ENCODE data around the gene PRRT4.
A peak's percentile ranks its signal among the peaks of the same experiment; 100 is the strongest.

The PRRT4 gene

DNA sequence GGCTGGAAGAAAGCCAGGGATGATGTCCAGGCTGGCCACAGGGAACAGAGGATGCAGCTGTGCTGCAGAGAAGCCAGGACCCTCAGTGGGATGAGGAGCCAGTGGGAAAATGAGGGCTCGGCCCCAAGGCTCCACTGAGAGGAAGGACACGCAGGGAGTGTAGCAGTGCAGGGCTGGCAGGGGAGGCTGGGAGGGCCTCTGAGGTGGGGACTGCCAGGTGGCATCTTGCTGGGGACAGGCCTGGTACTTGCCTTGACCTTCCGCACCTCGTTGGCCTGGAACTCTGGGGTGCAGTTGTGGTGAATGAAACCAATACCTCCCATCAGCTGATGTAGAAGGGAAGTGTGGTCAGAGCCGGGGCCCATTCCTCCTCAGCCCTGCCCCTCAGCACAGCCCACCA, 39.1 kb upstream of the PRRT4 start:
- TF ChIP-seq ZFX (IDR thresholded peaks at IDR 0.05; ENCODE audit: borderline replicate concordance), result no peak
- TF ChIP-seq, protein P1, sequence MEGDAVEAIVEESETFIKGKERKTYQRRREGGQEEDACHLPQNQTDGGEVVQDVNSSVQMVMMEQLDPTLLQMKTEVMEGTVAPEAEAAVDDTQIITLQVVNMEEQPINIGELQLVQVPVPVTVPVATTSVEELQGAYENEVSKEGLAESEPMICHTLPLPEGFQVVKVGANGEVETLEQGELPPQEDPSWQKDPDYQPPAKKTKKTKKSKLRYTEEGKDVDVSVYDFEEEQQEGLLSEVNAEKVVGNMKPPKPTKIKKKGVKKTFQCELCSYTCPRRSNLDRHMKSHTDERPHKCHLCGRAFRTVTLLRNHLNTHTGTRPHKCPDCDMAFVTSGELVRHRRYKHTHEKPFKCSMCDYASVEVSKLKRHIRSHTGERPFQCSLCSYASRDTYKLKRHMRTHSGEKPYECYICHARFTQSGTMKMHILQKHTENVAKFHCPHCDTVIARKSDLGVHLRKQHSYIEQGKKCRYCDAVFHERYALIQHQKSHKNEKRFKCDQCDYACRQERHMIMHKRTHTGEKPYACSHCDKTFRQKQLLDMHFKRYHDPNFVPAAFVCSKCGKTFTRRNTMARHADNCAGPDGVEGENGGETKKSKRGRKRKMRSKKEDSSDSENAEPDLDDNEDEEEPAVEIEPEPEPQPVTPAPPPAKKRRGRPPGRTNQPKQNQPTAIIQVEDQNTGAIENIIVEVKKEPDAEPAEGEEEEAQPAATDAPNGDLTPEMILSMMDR (IDR thresholded peaks at IDR 0.05), result no peak
- H3K27ac ChIP-seq, result no peak overlapping the region

DNA sequence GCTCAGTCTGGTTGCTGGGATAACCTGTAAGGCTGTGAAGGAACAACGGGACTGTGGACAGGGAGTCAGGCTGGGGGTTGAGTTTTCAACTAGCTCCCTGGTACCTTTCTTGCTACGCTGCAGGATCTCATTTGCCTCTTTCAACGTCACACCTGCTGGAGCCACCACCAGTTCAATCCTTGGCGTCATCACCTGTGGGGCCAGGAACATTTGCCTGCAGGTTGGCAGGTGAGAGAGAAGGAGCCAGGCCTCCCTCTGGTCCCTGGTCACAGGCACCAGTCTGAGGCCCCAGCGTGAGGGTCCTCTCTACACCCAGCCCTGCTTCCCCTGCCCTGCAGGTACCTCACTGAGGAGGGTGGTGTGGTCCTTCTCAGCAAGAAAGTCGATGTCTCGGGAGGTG, 38.5 kb upstream of the PRRT4 start:
- TF ChIP-seq ZFX (IDR thresholded peaks at IDR 0.05; ENCODE audit: borderline replicate concordance), result no peak
- TF ChIP-seq, protein P1 (IDR thresholded peaks at IDR 0.05), result no peak

DNA sequence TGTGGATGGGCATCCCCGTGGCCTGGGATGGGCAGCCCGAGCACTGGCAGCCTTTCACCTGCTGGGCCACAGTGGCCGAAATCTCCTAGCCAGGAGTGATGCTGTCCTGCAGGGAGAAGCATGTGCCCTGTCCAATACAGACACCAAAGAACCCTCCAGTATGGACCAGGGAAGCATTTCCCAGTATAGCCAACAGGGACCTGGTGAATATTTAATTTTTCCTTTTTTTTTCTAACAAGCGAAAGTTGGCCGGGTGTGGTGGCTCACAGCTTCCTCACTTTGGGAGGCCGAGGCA, 37.3 kb upstream of the PRRT4 start:
- TF ChIP-seq, protein P1 (IDR thresholded peaks at IDR 0.05), result peak; percentile 70
- TF ChIP-seq ZFX (IDR thresholded peaks at IDR 0.05; ENCODE audit: borderline replicate concordance), result no peak

More for the DNA sequence above, 38.5 kb upstream of the PRRT4 start:
- H3K27ac ChIP-seq, result no peak overlapping the region

DNA sequence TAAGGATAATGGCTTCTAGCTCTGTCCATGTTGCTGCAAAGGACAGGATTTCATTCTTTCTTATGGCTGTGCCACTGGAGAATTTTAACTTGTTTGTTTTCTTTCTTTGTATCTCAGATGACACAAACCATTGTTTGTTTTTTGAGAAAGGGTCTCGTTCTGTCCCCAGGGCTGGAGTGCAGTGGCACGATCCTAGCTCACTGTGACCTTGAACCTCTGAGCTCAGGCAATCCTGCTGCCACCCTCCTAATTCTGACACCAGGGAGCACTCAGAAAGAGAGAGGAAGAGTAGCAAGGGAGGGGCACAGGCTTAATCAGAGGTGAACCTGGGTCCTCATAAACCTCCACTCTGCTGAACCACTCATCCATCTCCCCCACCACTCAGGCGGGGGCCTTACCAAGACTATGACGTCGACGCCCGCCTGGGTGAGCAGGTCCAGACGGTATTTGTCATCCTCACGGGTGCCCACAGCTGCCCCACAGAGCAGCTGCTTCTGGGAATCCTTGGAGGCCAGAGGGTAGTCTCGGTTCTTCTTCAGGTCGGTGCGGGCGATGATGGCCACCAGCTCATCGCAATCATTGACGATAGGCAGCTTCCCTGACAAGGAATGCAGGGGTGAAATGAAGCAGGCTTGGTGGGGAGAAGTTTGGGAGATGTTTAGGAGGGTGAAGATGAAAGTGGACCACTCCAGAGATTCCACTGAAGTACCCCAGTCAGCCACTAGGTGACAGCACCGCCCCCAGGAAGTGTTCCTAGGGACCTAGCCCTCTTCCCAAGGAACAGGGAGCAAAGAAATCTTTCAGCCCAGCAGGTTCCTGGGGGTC, 36.7 kb upstream of the PRRT4 start:
- no peak overlapping the region for H3K27ac ChIP-seq
- TF ChIP-seq ZFX (IDR thresholded peaks at IDR 0.05; ENCODE audit: borderline replicate concordance), result no peak
- TF ChIP-seq, protein P1 (IDR thresholded peaks at IDR 0.05), result peak; percentile 99

More for the DNA sequence above, 37.3 kb upstream of the PRRT4 start:
- no peak overlapping the region for H3K27ac ChIP-seq

DNA sequence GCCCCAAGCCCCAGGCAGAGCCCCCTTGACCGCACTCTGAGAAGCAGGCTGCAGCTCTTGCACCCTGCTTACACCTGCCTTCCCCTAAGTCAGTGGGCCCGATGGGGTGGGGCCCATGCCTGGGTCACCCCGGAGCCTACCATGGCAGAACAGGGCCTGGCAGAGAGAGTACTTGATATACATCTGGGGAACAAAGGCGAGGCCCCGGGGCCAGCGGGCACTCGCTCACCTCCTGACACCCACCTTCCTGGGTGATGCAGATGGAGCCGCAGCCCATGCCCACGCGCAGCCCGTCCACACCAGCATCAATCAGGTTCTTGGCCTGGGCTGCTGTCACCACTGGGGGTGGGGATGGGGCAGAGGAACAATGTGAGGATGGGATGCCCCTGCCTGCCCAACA, 34.9 kb upstream of the PRRT4 start:
- H3K27ac ChIP-seq, result no peak overlapping the region
- TF ChIP-seq, protein P1 (IDR thresholded peaks at IDR 0.05), result no peak
- no peak for TF ChIP-seq ZFX (IDR thresholded peaks at IDR 0.05; ENCODE audit: borderline replicate concordance)

DNA sequence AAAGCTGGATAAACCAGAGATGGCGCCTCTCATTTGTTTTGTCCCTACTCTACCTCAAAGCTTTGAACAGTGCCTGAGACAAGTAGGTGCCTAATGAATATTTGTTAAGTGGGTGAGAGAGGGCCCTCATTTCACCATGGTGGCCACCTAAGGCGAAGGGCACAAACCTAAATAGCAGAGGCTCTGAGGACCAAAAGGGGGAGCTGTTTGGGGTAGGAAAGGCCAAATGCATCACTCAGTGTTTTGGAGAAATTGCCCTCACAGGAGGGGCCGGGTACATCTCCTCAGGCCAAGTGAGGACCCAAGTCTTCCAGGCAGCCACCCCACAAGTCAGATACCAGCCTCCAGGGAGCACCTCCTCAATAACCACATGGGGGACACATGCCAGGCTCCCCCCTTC, 34.3 kb upstream of the PRRT4 start:
- H3K27ac ChIP-seq, result no peak overlapping the region
- TF ChIP-seq, protein P1 (IDR thresholded peaks at IDR 0.05), result 0 out of 2 replicates have a peak, but pooled peaks have one; percentile 14
- no peak for TF ChIP-seq ZFX (IDR thresholded peaks at IDR 0.05; ENCODE audit: borderline replicate concordance)

DNA sequence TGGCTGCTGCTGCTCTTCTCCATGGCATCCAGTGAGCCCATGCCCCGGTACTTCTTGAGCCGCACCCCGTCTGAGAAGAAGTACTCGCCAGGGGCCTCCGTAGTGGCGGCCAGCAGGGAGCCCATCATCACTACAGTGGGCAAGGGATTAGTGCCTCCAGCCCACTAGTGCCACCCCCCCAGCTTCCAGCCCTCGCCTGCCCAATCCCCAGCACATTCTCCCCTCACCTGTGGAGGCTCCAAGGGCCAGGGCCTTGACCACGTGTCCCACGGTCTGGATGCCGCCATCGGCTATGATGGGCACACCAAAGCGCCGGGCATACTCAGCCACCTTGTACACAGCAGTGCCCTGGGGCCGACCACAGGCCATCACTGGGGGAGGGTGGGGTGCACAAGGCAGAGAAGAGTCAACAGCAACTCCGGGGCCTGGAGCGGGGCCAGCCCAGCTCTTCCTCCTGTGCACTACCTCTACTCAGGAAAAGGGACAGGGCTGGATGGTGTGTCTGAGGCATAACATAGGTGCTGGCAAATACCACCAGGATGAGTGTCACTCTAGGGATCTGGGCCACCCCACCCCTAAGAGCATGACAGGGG, 33.5 kb upstream of the PRRT4 start:
- TF ChIP-seq, protein P1 (IDR thresholded peaks at IDR 0.05), result no peak
- TF ChIP-seq ZFX (IDR thresholded peaks at IDR 0.05; ENCODE audit: borderline replicate concordance), result no peak
- H3K27ac ChIP-seq, result no peak overlapping the region

All from 22Rv1 (cell line).